Neural cell (in vitro differentiated cells): ENCODE data around the gene CGRRF1. TPM values are rescaled to one million over a fixed set of nuclear protein-coding genes. Genes with fewer than 3 reads are reported as not detected.

ENCODE experiments used
- H2AFZ ChIP-seq: fragments of 200-600, 300-800 bp; sonication (generic), shearing (Covaris generic); 2 replicates; pipeline ENCODE4 v1.6.0; 2014; ENCODE audit warnings: low read depth, mild to moderate bottlenecking, antibody characterized with exemption, low read length, moderate library complexity
- H3F3A ChIP-seq: fragments of 200-600 bp; shearing (Covaris generic); 2 replicates; pipeline ENCODE4 v1.6.1; 2016; ENCODE audit warnings: mild to moderate bottlenecking, moderate library complexity, mixed read lengths, antibody characterized with exemption, low read length; ENCODE audit not compliant: insufficient read depth, poor library complexity, severe bottlenecking
- H3K27ac ChIP-seq: fragments of 200-600, 300-800 bp; sonication (generic), shearing (Covaris generic); 2 replicates; pipeline ENCODE4 v1.5.1; 2014; ENCODE audit warnings: mild to moderate bottlenecking, low read length, moderate library complexity
- H3K27me3 ChIP-seq: fragments of 300-800, 200-600 bp; sonication (generic), shearing (Covaris generic); 2 replicates; pipeline ENCODE4 v1.6.0; 2014; ENCODE audit warnings: mild to moderate bottlenecking, low read depth, low read length, moderate library complexity; ENCODE audit not compliant: insufficient read depth
- H3K36me3 ChIP-seq: fragments of 300-800, 200-600 bp; sonication (generic), shearing (Covaris generic); 2 replicates; pipeline ENCODE4 v1.5.1; 2014; ENCODE audit warnings: mild to moderate bottlenecking, antibody characterized with exemption, low read length, moderate library complexity; ENCODE audit not compliant: insufficient read depth
- H3K4me2 ChIP-seq: fragments of 300-800, 200-600 bp; sonication (generic), shearing (Covaris generic); 2 replicates; pipeline ENCODE4 v1.6.0; 2014; ENCODE audit warnings: mild to moderate bottlenecking, low read length
- H3K4me3 ChIP-seq: fragments of 300-800, 200-600 bp; sonication (generic), shearing (Covaris generic); 2 replicates; pipeline ENCODE4 v1.5.1; 2014; ENCODE audit warnings: mild to moderate bottlenecking, low read length, moderate library complexity
- H3K79me2 ChIP-seq: fragments of 200-600 bp; shearing (Covaris generic); replicated peaks from 2 replicates; pipeline ENCODE4 v1.6.0; 2014; ENCODE audit warnings: mild to moderate bottlenecking, low read length, moderate library complexity; ENCODE audit not compliant: insufficient read depth
- H3K9ac ChIP-seq: fragments of 300-800, 200-600 bp; sonication (generic), shearing (Covaris generic); 2 replicates; pipeline ENCODE4 v1.6.1; 2016; ENCODE audit warnings: mild to moderate bottlenecking, low read length, mixed read lengths
- H3K9me2 ChIP-seq: fragments of 200-600 bp; shearing (Covaris generic); 2 replicates; pipeline ENCODE4 v1.6.1; 2016; ENCODE audit warnings: mild to moderate bottlenecking, low read length, mixed read lengths; ENCODE audit not compliant: insufficient read depth
- H3K9me3 ChIP-seq: fragments of 200-600, 300-800 bp; sonication (generic), shearing (Covaris generic); 2 replicates; pipeline ENCODE4 v1.6.1; 2016; ENCODE audit warnings: mild to moderate bottlenecking, mixed run types, low read length, moderate library complexity, mixed read lengths
- H4K20me1 ChIP-seq: fragments of 200-600 bp; shearing (Covaris generic); 2 replicates; pipeline ENCODE4 v1.6.1; 2016; ENCODE audit warnings: mild to moderate bottlenecking, mixed run types; ENCODE audit not compliant: insufficient read depth
- CTCF ChIP-seq: fragments of 450-650 bp; IDR thresholded peaks from 2 replicates; pipeline ENCODE4 v1.5.1; 2014; ENCODE audit warnings: antibody characterized with exemption, mild to moderate bottlenecking, moderate library complexity; ENCODE audit not compliant: poor library complexity, severe bottlenecking
- EP300 ChIP-seq: fragments of 450-650 bp; conservative IDR thresholded peaks from 2 replicates; pipeline ENCODE4 v1.6.1; 2014; ENCODE audit warnings: antibody characterized with exemption, mild to moderate bottlenecking, moderate library complexity; ENCODE audit not compliant: poor library complexity, severe bottlenecking
- EZH2 ChIP-seq: fragments of 200-600, 300-800 bp; shearing (Covaris generic), sonication (generic); IDR thresholded peaks from 2 replicates; pipeline ENCODE4 v1.6.1; 2014; ENCODE audit warnings: antibody characterized with exemption, low read length, borderline replicate concordance, mild to moderate bottlenecking; ENCODE audit not compliant: insufficient read depth, poor library complexity, severe bottlenecking
- MXI1 ChIP-seq: fragments of 450-650 bp; conservative IDR thresholded peaks from 2 replicates; pipeline ENCODE4 v1.6.1; 2014; ENCODE audit warnings: antibody characterized with exemption, mild to moderate bottlenecking; ENCODE audit not compliant: poor library complexity, severe bottlenecking
- POLR2AphosphoS5 ChIP-seq: IDR thresholded peaks from 2 replicates; pipeline ENCODE4 v1.6.1; 2012
- RAD21 ChIP-seq: fragments of 450-650 bp; conservative IDR thresholded peaks from 2 replicates; pipeline ENCODE4 v1.6.1; 2014; ENCODE audit warnings: antibody characterized with exemption, mild to moderate bottlenecking, moderate library complexity
- REST ChIP-seq: IDR thresholded peaks from 2 replicates; pipeline ENCODE4 v1.6.1; 2012; ENCODE audit warnings: borderline replicate concordance
- SMC3 ChIP-seq: fragments of 450-650 bp; conservative IDR thresholded peaks from 2 replicates; pipeline ENCODE4 v1.6.1; 2014; ENCODE audit warnings: antibody characterized with exemption, mild to moderate bottlenecking, moderate library complexity; ENCODE audit not compliant: poor library complexity
- TAF1 ChIP-seq: IDR thresholded peaks from 2 replicates; pipeline ENCODE4 v1.6.1; 2012; ENCODE audit warnings: low read depth
- polyA minus RNA-seq: library from RNA; depleted of rRNA, polyadenylated mRNA; stranded (reverse); fragments of >200 nt; gene quantifications from 2 replicates; pipeline ENCODE4 v1.2.3, GENCODE V29; 2014
- polyA plus RNA-seq: library from polyadenylated mRNA; depleted of rRNA; stranded (reverse); fragments of >200 nt; gene quantifications from 2 replicates; pipeline ENCODE4 v1.2.3, GENCODE V29; 2014

The CGRRF1 gene, protein sequence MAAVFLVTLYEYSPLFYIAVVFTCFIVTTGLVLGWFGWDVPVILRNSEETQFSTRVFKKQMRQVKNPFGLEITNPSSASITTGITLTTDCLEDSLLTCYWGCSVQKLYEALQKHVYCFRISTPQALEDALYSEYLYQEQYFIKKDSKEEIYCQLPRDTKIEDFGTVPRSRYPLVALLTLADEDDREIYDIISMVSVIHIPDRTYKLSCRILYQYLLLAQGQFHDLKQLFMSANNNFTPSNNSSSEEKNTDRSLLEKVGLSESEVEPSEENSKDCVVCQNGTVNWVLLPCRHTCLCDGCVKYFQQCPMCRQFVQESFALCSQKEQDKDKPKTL
- polyA plus RNA-seq (30.0 and 31.0 TPM in 2 replicates), polyA minus RNA-seq (13.4 and 19.0 TPM in 2 replicates)

GRCh38 chr14:54509546-54510501 lies at the start of gene CGRRF1:
CGRRF1 (plus strand) TSS chr14:54509906; CDS start chr14:54509960, 54 bp downstream.
- Histone ChIP-seq H4K20me1 (no peaks in the 10 kb centered on the region), H2AFZ (peak within 1 kb of the TSS; percentile 85), H3K36me3 (no peaks in the 10 kb centered on the region), H3K9ac (peak within 1 kb of the TSS; percentile 74), H3K9me2 (no peaks in the 10 kb centered on the region), H3K79me2 (peaks cover 26% of the 10 kb centered on the region), H3K9me3 (no peaks in the 10 kb centered on the region), H3K4me2 (peak within 1 kb of the TSS; percentile 67), H3K27me3 (no peaks in the 10 kb centered on the region), H3F3A (no peaks in the 10 kb centered on the region), H3K27ac (peak within 1 kb of the TSS; percentile 55), H3K4me3 (peak within 1 kb of the TSS; percentile 97)
- TF ChIP-seq EP300 (peak; percentile 7), MXI1 (peak; percentile 44), RAD21 (no peak), TAF1 (no peak), SMC3 (peak; percentile 47), CTCF (peak; percentile 76), POLR2AphosphoS5 (peak; percentile 4), REST (peak; percentile 38), EZH2 (no peak)

DNA sequence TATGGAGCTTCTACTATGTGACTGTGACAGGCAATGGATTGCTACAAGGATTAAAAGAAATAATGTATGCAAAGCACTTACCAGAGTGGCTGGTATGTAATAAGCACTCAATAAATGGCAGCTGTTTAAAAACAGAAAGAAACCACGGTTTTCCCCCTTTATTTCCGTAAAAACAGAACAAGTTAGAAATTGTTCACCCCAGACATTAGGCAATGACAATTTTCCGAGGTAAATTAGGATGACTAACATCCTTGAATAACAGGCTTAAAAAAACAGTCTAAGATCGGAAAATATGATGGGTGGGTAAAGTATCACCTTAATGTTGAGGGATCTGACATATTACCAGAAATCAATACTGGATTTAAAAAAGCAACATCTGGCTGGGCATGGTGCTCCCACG lies 47.7 kb upstream of the CGRRF1 start:
- H2AFZ ChIP-seq: no peak overlapping the region

More for the DNA sequence above, 47.7 kb upstream of the CGRRF1 start:
- no peak overlapping the region for H3K9ac ChIP-seq
- no peak for TF ChIP-seq REST
- no peak for TF ChIP-seq SMC3
- no peak for TF ChIP-seq EZH2
- TF ChIP-seq RAD21: no peak
- TF ChIP-seq CTCF: no peak
- no peak for TF ChIP-seq POLR2AphosphoS5
- TF ChIP-seq MXI1: no peak
- TF ChIP-seq EP300: no peak
- TF ChIP-seq TAF1: no peak
- no peak overlapping the region for H3K4me2 ChIP-seq
- no peaks in the 10 kb centered on the region for H3K27me3 ChIP-seq
- no peaks in the 10 kb centered on the region for H3K9me3 ChIP-seq
- no peaks in the 10 kb centered on the region for H3K79me2 ChIP-seq
- no peaks in the 10 kb centered on the region for H3K36me3 ChIP-seq
- H3K9me2 ChIP-seq: no peaks in the 10 kb centered on the region
- H3F3A ChIP-seq: no peaks in the 10 kb centered on the region
- H3K4me3 ChIP-seq: no peak overlapping the region
- H4K20me1 ChIP-seq: no peaks in the 10 kb centered on the region
- no peak overlapping the region for H3K27ac ChIP-seq
